Osteoblast (primary cell): ENCODE results near the gene DCLK1. TPM values are rescaled to one million over a fixed set of nuclear protein-coding genes. Genes with fewer than 3 reads are reported as not detected.

Experiments used
- DNase-seq: peaks from one replicate; pipeline ENCODE4 v3.0.0; 2011; ENCODE audit warnings: low spot score, mixed read lengths; ENCODE audit not compliant: insufficient read length; ENCODE audit errors: missing footprints
- H2AFZ ChIP-seq: 2 replicates; pipeline ENCODE4 v1.6.0; 2011; ENCODE audit warnings: mild to moderate bottlenecking, low read length
- H3K27ac ChIP-seq: 2 replicates; pipeline ENCODE4 v1.5.1; 2011; ENCODE audit warnings: mild to moderate bottlenecking, low read depth, low read length, moderate library complexity
- H3K27me3 ChIP-seq: 2 replicates; pipeline ENCODE4 v1.6.0; 2012; ENCODE audit warnings: mild to moderate bottlenecking, control low read depth, inconsistent platforms, low read length, moderate library complexity; ENCODE audit not compliant: insufficient read depth
- H3K36me3 ChIP-seq: 2 replicates; pipeline ENCODE4 v1.5.1; 2011; ENCODE audit warnings: mild to moderate bottlenecking, low read length, control low read depth, moderate library complexity; ENCODE audit not compliant: insufficient read depth
- H3K4me1 ChIP-seq: 2 replicates; pipeline ENCODE4 v1.5.1; 2011; ENCODE audit warnings: mild to moderate bottlenecking, low read length, control low read depth, moderate library complexity; ENCODE audit not compliant: insufficient read depth
- H3K4me2 ChIP-seq: 2 replicates; pipeline ENCODE4 v1.6.0; 2011; ENCODE audit warnings: mild to moderate bottlenecking, low read length; ENCODE audit not compliant: insufficient read depth
- H3K4me3 ChIP-seq: fragments of 200-600 bp; sonication (generic); 3 replicates; pipeline ENCODE4 v1.5.1; 2012; ENCODE audit warnings: mild to moderate bottlenecking, low read length, inconsistent platforms; ENCODE audit not compliant: insufficient read depth
- H3K79me2 ChIP-seq: 2 replicates; pipeline ENCODE4 v1.6.0; 2012; ENCODE audit warnings: mild to moderate bottlenecking, low read length, control low read depth, inconsistent platforms; ENCODE audit not compliant: insufficient read depth
- H3K9me3 ChIP-seq: 2 replicates; pipeline ENCODE4 v1.5.1; 2011; ENCODE audit warnings: low read depth, low read length, control low read depth
- H4K20me1 ChIP-seq: 2 replicates; pipeline ENCODE4 v1.6.0; 2012; ENCODE audit warnings: mild to moderate bottlenecking, low read length, control low read depth; ENCODE audit not compliant: insufficient read depth
- CTCF ChIP-seq: IDR thresholded peaks from 2 replicates; pipeline ENCODE4 v1.5.1; 2011; ENCODE audit warnings: mild to moderate bottlenecking, low read depth, low read length, moderate library complexity; ENCODE audit errors: extremely low read depth
- total RNA-seq: library from RNA; depleted of rRNA; stranded (reverse); fragments of >200 nt; gene quantifications from 2 replicates; pipeline ENCODE4 v1.2.3, GENCODE V29; 2012

DCLK1 gene
- total RNA-seq, 1 donor: 132 TPM

- no peak for TF ChIP-seq CTCF
- peaks cover 21% of the 10 kb centered on the region for H3K4me1 ChIP-seq
- H3K4me3 ChIP-seq: no peak overlapping the region
- H3K4me2 ChIP-seq: no peak overlapping the region
- DNase-seq: no peak
- no peaks in the 10 kb centered on the region for H4K20me1 ChIP-seq
- no peaks in the 10 kb centered on the region for H3K27me3 ChIP-seq
- no peaks in the 10 kb centered on the region for H3K79me2 ChIP-seq
- H2AFZ ChIP-seq: peak overlapping the region; percentile 5
- H3K27ac ChIP-seq: no peak overlapping the region
- no peaks in the 10 kb centered on the region for H3K9me3 ChIP-seq
- no peaks in the 10 kb centered on the region for H3K36me3 ChIP-seq
Observed at GRCh38 chr13:36033035-36033434, 98.1 kb downstream of the DCLK1 start.

- Histone ChIP-seq H2AFZ (no peak overlapping the region), H3K27ac (peak overlapping the region; percentile 89), H3K4me2 (no peak overlapping the region), H3K27me3 (no peaks in the 10 kb centered on the region), H3K4me1 (peaks cover 21% of the 10 kb centered on the region), H4K20me1 (no peaks in the 10 kb centered on the region), H3K79me2 (no peaks in the 10 kb centered on the region), H3K36me3 (no peaks in the 10 kb centered on the region), H3K9me3 (no peaks in the 10 kb centered on the region), H3K4me3 (no peak overlapping the region)
- no peak for TF ChIP-seq CTCF
- DNase-seq: no peak
Observed at GRCh38 chr13:36031490-36031889, 99.7 kb downstream of the DCLK1 start.

- Histone ChIP-seq H3K27ac (peak overlapping the region; percentile 89), H3K4me2 (peak overlapping the region; percentile 63)
Observed at GRCh38 chr13:36030670-36031331, 100.4 kb downstream of the DCLK1 start.

More at GRCh38 chr13:36030670-36031331, 100.4 kb downstream of the DCLK1 start:
- DNase-seq: no peak
- H2AFZ ChIP-seq: no peak overlapping the region
- H3K4me3 ChIP-seq: no peak overlapping the region
- H4K20me1 ChIP-seq: no peaks in the 10 kb centered on the region
- H3K79me2 ChIP-seq: no peaks in the 10 kb centered on the region
- H3K36me3 ChIP-seq: no peaks in the 10 kb centered on the region
- H3K9me3 ChIP-seq: no peaks in the 10 kb centered on the region
- H3K4me1 ChIP-seq: peaks cover 21% of the 10 kb centered on the region
- no peaks in the 10 kb centered on the region for H3K27me3 ChIP-seq
- TF ChIP-seq CTCF: no peak
